Right kidney (tissue), 1 donor: ENCODE data around the gene ACADVL.

Experiments
- DNase-seq: peaks from one replicate; pipeline ENCODE4 v3.0.0-alpha.2; 2016

The ACADVL gene

DNA sequence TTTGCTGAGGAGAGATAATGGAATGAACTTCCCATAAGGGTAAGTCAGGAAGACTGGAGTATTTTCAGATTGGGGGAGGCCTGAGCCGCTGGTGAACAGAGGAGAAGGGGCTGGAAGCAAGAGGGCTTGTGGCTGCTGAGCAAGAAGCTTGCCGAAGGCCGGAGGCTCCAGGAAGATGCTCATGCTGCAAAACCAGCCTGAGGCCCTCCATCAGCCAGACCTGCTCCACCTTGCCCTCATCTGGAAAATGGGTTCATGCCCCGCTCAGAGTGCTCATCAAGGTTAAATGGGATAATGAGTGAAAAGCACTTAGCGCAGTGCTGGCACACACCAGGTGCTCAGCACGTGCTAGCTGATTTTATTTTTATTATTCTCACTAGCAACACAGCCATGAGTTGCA is 35.1 kb upstream of the ACADVL start:
- DNase-seq = no peak

DNA sequence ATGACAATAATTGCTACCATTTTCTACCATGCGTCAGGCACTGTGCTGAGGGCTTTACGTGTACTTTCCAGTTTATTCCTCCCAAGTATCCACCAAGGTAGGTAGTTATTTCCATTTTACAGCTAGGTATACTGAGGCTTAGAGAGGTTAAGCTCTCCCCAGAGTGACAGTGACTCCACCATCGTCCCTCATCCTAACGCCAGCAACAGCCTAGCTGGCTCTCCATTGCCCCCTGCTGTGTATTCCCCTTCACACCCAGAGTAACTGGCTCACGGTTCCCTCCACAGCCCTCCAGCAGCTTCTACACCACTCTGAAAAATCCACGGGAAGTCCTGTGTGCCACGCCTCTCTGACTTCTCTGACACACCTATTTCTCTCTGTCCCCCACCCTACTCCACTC is 33.5 kb upstream of the ACADVL start:
- DNase-seq = no peak

GRCh38 chr17:7190276-7190917 is 29.3 kb upstream of the ACADVL start:
- DNase-seq = no peak

- DNase-seq = no peak
Measured at GRCh38 chr17:7191069-7191468, 28.7 kb upstream of the ACADVL start.

GRCh38 chr17:7191571-7192270 is 28.0 kb upstream of the ACADVL start:
- DNase-seq = no peak

- no peak for DNase-seq
Measured at GRCh38 chr17:7192271-7192937, 27.3 kb upstream of the ACADVL start.

GRCh38 chr17:7195971-7196370 is 23.8 kb upstream of the ACADVL start:
- no peak for DNase-seq

DNA sequence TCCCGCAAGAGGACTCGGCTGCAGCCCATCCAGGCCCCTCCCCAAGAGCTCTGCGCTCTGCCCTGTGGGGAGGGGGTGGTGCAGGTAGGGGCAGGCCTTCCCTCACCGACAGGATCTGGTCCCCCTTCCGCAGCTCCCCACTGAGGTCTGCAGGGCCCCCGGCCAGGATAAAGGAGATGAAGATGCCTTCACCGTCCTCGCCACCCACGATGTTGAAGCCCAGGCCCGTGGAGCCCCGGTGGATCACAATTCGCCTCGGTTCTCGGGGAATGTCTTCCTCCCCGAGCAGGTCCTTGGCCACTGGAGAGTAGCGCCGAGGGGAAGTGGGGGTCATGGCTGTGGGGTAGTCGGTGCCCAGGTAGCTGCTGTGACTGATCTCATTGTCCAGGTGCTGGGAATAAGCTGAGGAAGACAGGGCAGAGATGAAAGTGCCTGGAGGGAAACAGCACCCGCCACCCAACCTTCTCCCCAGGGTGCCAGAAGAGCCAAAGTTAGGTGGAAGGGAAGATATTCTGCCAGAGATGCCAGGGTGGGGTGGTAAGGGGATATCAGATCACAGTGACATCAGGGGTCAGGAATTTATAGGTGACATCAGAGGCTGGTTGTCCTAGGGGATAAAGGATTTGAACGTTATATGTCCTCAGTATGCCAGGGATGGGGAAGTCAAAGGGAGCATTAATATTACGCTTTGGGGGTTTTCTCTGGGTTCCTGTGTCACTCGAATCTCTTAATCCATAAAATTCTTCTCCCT is 22.9 kb upstream of the ACADVL start:
- no peak for DNase-seq

DNA sequence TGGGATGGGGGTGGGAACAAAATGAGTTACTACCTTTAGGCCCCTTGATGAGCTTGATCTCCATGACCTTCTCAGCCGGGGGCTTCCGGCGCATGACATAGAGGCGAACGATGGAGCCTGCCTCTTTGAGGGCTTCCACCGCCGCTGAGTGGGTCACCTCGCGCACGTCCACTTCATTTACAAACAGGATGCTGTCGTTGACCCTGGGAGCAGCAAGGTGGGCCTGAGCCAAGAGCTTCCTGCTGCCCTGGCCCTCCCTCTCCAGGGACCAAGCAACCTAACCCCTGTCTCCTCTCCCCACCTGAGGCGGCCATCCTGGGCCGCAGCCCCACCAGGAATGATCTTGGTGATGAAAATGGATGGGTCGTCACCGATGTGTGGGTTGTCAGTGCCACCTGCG is 16.3 kb upstream of the ACADVL start:
- no peak for DNase-seq

GRCh38 chr17:7204336-7204735 is 15.4 kb upstream of the ACADVL start:
- DNase-seq = no peak

DNA sequence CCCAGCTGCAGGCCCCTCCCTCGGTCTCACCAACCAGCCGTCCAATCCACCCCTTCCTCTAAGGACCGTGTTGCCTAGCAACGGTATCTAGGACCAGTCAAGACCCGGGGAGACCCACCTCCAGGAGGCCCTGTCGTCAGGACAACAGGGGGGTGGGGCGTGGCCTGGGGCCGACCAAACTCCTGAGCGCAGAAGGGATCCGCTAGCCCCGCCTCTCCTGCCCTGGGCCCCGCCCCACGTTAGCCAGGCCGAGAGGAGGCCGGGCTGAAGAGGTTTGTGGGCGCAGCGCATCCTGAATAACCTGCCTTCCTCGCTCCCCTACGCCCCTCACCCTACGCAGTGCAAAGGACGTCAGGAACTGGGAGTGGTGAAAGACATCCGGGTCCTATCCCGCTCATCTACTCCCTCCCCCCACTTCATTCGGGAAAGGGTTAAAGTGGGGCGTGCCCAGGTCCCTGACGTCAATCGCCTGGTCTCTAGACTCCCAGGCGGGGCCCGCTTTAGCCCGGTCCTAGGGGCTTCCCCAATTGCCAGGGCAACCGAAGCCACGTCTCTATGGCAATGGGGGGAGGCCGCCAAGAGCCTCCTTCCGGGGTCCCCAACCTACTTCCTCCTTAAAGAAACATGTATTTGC is 14.8 kb upstream of the ACADVL start:
- DNase-seq = peak; percentile 90

- DNase-seq = no peak
Measured at GRCh38 chr17:7205561-7205960, 14.2 kb upstream of the ACADVL start.

- peak; percentile 61 for DNase-seq
Measured at GRCh38 chr17:7207120-7208001, 12.4 kb upstream of the ACADVL start.

DNA sequence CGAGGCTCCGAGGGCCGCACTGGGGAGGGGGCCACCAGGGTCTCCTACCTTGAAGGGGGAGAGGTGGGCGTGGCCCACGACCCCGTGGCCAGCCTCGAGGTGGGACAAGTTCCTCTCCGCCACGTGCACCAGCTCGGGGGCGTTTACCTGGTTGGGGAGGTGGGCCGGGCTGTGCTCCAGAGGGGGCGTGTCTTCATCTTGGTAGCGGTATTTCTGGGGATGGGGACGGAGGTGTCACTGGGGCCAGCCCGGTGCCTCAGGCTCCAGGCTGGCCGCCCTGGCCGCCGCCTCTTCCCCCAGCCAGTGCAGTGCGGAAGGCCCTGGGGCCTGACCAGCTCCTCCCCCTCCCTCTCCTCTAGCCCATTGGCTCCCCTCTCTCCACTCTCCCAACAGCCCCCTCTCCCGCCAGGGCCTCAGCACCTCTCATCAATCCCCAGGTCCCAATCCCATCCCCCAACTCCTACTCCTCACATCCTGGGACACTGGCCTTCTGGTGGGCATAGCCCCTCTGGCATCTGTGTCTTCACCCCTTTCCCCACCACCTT is 11.6 kb upstream of the ACADVL start:
- DNase-seq = no peak

DNA sequence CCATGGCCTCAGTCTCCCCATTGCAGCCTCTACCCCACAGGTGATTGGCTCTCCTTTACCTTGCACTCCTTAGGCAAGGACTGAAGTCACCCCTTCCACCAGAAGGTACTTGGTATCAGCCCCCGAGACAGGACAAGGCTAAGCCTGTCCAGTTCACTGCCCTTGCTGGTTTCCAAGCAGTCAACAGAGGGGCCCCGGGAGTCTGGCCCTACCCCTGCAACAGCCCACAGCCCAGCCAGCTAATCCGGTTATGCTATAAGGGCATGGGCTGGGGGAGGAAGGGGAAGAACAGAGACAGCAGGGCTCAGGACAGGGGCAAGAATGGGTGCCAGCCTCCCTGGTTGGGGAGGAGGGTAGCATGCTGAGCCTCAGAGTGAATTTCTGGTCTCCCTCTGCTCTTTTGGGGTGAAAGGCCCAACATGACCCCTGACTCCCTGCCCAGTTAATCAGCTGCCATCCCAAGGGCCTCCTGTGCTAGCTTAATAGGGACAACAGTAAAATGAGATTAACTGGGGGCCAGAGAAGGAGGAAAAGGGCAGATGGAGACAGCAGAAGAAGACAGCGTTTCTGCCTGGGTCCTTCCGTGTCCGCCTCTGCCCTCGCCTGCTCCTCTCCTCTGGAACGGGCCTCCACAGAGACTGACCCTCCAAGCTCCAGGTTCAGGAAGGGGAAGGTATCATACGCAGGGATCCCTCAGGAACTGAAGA is 10.8 kb upstream of the ACADVL start:
- no peak for DNase-seq

DNA sequence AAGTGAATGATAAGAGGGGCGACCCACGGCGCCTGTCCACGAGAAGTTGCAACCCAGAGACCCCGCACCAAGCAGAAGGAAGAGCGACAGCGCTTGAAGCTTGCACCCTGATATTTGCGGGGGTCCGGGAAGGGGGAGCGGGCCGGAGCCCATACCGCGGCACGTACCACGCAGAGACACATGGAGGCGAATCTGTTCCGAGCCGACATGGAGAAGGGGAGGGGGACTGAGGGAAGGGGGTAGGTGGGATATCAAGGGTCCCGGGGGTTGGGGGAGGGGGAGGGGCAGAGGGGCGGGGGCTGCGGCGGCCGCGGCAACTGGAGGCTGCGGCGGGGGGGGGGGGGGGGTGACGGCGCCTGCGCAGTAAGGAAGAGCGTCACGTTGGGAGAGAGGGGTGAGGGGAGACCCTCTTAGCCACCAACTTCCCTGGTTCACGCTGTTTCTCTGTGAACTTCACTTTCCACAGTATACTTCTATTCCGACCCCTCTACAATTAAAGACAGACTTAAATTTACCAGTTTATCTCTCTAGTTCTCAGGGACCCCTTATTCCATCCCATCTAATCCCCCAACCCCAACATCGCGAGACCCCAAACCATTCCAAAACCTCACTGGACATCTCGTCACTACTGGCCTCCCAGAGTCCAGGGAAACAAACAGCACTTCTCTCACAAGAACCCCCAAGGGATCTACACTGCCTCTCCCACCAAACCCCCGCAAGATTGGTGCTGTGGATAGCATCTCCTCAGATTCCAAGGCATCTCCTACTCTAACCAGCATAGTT is 8.1 kb upstream of the ACADVL start:
- no peak for DNase-seq

DNA sequence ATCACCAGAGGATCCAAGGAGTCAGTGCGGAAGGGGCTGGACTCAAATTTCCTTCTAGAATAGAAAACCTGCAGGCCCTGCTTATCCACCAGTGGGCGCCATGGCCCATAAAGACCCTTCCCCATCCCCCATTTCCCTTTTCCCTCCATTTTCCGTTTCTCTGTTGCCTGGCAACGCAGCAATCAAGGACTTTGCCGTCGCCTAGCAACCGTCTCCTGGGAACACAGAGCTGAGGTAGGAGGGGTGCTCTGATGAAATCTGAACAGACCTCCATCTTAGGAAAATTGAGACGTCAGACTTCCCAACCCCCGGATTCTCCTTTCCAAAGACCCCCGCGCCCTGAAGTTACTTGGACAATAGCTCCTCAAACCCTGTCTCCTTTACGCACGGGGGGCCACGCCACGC is 5.8 kb upstream of the ACADVL start:
- DNase-seq = peak; percentile 94

DNA sequence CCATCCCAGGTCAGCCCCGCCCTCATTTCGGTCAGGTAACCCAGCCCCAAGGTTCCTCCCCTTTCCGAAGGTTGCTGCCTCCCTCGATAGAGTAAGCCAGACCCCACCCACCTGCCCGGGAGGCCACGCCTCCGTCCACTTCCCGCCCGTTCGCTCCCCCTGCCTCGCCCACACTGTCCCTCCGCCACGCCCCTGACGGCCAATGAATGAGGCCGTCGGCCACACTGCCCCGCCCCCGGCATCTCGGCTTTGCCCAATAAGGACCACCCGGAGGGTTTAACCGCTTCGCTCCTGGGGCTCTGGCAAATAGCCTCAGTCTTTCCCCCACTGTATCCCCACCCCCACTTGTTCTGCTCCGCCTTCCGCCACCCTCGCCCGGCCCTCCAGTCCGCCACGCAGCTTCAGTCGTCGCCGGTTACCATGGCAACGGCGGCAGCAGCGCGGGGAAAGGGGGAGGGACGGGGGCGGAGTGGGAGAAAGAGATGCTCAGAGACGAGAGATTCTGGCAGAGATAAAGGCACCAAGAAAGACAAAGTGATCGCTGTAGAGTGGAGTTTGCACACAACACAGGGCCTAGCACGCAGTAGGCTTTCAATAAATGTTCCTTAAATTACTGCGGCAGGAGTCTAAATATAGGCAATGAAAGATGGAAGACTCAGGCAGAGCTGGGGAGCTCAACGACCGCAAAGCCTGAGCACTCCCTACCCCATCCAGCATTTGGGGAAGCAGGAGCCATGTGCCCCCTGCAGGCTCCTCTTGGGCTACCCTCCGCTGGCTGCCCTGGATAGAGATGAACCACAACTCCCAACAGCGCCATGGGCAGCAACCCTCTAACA is 5.2 kb upstream of the ACADVL start:
- DNase-seq = peak; percentile 84

DNA sequence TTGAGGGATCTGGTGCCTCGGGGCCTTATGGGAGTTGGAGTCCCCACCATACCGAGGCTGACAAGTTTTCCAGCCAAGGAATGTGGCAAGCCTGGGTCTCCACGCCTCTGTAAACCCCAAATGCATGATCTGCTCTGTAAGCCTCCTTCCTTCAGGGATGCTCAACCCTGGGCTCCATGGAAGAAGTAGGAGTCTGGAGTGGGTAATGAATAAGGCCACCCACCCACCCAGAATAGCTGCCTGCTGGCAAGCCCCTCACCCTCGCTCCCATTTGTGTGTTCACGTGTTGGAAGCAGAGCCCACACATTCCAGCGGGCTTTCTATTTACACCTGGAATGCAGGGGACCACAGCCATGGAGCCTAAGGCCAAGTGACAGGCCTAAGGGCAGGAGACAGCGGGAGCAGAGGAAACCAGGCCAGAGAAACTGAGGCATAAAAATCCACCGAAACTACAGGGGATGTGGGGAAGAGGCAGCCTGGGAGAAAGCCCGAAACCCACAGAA is 4.6 kb upstream of the ACADVL start:
- DNase-seq = no peak
